ENCODE measurements around the gene CAND1. TPM values are rescaled to one million over a fixed set of nuclear protein-coding genes. Genes with fewer than 3 reads are reported as not detected.

The CAND1 gene
- total RNA-seq, 1 experiment from 2014 or later, result 230 TPM

DNA sequence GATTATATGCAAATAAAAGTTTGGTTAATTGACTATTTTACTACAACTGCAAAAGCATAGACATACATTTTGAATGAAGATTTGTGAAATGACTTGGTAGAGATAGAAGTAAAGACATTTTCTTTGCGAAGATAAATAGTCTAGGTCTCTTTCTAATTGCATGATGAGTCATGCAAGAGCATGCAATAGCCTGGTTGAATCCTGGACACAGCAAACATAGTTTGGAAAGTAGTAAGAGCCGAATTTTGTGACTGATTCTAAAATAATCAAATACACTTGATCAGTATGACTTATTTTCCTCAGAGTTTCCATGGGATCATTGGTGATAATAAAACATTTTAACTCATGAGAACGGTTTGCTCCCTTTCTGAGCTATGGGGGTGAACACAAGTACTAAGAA lies 27.7 kb upstream of the CAND1 start:
- no peak overlapping the region for H2BK20ac ChIP-seq (ENCODE audit: low read depth, low read length, poor library complexity, severe bottlenecking)
- no peak overlapping the region for H3K23ac ChIP-seq (ENCODE audit: insufficient read length, low read depth, low read length)
- no peak overlapping the region for H2BK15ac ChIP-seq (ENCODE audit: low read depth, low read length)
- no peak for DNase-seq
- H2AK5ac ChIP-seq (ENCODE audit: insufficient read length, low read length), result no peak overlapping the region
- H4K91ac ChIP-seq (ENCODE audit: insufficient read length, low read depth, low read length), result no peak overlapping the region
- H3K27ac ChIP-seq (ENCODE audit: insufficient read length, low read depth, low read length), result no peak overlapping the region
- no peak overlapping the region for H4K8ac ChIP-seq (replicated peaks; ENCODE audit: insufficient read length, low read depth, low read length)
- no peaks in the 10 kb centered on the region for H3K23me2 ChIP-seq (ENCODE audit: insufficient read length, low read depth, low read length, poor library complexity, severe bottlenecking)
- Mint-ChIP-seq H3K4me3 (no peak overlapping the region), H3K27ac (no peak overlapping the region), H3K36me3 (ENCODE audit: insufficient read depth in 1 of 3, low read depth in 3 of 3) (no peaks in the 10 kb centered on the region), H3K4me1 (peaks cover 10 to 11% of the 10 kb centered on the region in 2 experiments), H3K9me3 (no peaks in the 10 kb centered on the region), H3K27me3 (ENCODE audit: low read depth) (no peaks in the 10 kb centered on the region)
- TF ChIP-seq, protein P1, sequence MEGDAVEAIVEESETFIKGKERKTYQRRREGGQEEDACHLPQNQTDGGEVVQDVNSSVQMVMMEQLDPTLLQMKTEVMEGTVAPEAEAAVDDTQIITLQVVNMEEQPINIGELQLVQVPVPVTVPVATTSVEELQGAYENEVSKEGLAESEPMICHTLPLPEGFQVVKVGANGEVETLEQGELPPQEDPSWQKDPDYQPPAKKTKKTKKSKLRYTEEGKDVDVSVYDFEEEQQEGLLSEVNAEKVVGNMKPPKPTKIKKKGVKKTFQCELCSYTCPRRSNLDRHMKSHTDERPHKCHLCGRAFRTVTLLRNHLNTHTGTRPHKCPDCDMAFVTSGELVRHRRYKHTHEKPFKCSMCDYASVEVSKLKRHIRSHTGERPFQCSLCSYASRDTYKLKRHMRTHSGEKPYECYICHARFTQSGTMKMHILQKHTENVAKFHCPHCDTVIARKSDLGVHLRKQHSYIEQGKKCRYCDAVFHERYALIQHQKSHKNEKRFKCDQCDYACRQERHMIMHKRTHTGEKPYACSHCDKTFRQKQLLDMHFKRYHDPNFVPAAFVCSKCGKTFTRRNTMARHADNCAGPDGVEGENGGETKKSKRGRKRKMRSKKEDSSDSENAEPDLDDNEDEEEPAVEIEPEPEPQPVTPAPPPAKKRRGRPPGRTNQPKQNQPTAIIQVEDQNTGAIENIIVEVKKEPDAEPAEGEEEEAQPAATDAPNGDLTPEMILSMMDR (conservative IDR thresholded peaks at IDR 0.05), result no peak
- H3K79me1 ChIP-seq (ENCODE audit: insufficient read depth, low read depth, low read length, poor library complexity, severe bottlenecking), result no peaks in the 10 kb centered on the region
- no peak overlapping the region for H2AFZ ChIP-seq (ENCODE audit: low read length)
- H3K9me3 ChIP-seq (ENCODE audit: control insufficient read depth, low read depth, low read length), result no peaks in the 10 kb centered on the region
- H3K9ac ChIP-seq (ENCODE audit: extremely low read depth, insufficient read length, low read length), result no peak overlapping the region
- H4K5ac ChIP-seq (ENCODE audit: insufficient read length, low read depth, low read length), result no peak overlapping the region
- WGBS (ENCODE audit: extremely low coverage, insufficient read length, low lambda C conversion rate), result no CpG with 5 or more reads among the region's 3 CpGs
- no peak overlapping the region for H3K4ac ChIP-seq (ENCODE audit: low read depth, low read length)
- H4K20me1 ChIP-seq (ENCODE audit: control insufficient read depth, insufficient read depth, insufficient read length), result no peaks in the 10 kb centered on the region
- H3K4me2 ChIP-seq (ENCODE audit: insufficient read depth, insufficient read length, low read length), result no peak overlapping the region
- no peak overlapping the region for H3T11ph ChIP-seq (ENCODE audit: low read length)
- H3K79me2 ChIP-seq (ENCODE audit: insufficient read depth, low read length), result no peaks in the 10 kb centered on the region
- H2BK120ac ChIP-seq (ENCODE audit: low read depth, low read length, poor library complexity, severe bottlenecking), result no peak overlapping the region
- no peak overlapping the region for H3K56ac ChIP-seq (ENCODE audit: insufficient read length, low read depth, low read length)
- no peak overlapping the region for H2BK5ac ChIP-seq (ENCODE audit: insufficient read length, low read length)
- peaks cover 4% of the 10 kb centered on the region; the same call in 1 of the 2 replicates for H3K4me1 ChIP-seq (ENCODE audit: insufficient read depth, low read length)
- no peak overlapping the region for H2BK12ac ChIP-seq (ENCODE audit: insufficient read length, low read depth, low read length)
- no peak overlapping the region for H3K18ac ChIP-seq (ENCODE audit: insufficient read length, low read depth, low read length)
- no peak overlapping the region for H3K14ac ChIP-seq (ENCODE audit: insufficient read depth, low read length)
- no peaks in the 10 kb centered on the region for H3K27me3 ChIP-seq (ENCODE audit: insufficient read depth, low read length)

Measured in H9 (cell line).